Spleen (tissue), 11 donors: ENCODE data around the gene AZU1. TPM values are rescaled to one million over a fixed set of nuclear protein-coding genes. Genes with fewer than 3 reads are reported as not detected.

ENCODE experiments used
- DNase-seq: peaks from one replicate; pipeline ENCODE4 v3.0.0-alpha.2; 2020
- H3K27ac ChIP-seq, 8 donors: fragments of 200-600 bp; sonication (generic) in 7 of 8; 1 replicate in 4 of 8; 2 replicates in 4 of 8; pipeline versions ENCODE4 v1.5.0 to v1.8.0; 2016 to 2021; ENCODE audit warnings: inconsistent platforms in 4 of 8, mild to moderate bottlenecking in 4 of 8, moderate library complexity in 1 of 8
- H3K27me3 ChIP-seq, 7 donors: fragments of 200-600 bp; sonication (generic) in 6 of 7; replicated peaks in 1 of 7; 1 replicate in 4 of 7; 2 replicates in 3 of 7; pipeline versions ENCODE4 v1.5.0 to v1.8.0; 2016 to 2021; ENCODE audit warnings: inconsistent platforms in 3 of 7, mild to moderate bottlenecking in 1 of 7
- H3K36me3 ChIP-seq, 6 donors: fragments of 200-600 bp; sonication (generic) in 5 of 6; 1 replicate in 4 of 6; 2 replicates in 2 of 6; pipeline versions ENCODE4 v1.5.0 to v1.8.0; 2016 to 2021; ENCODE audit warnings: inconsistent platforms in 2 of 6
- H3K4me1 ChIP-seq, 6 donors: fragments of 200-600 bp; sonication (generic) in 5 of 6; 1 replicate in 3 of 6; 2 replicates in 3 of 6; pipeline versions ENCODE4 v1.5.0 to v1.8.0; 2016 to 2021; ENCODE audit warnings: inconsistent platforms in 3 of 6
- H3K4me3 ChIP-seq, 8 donors: fragments of 200-600 bp; sonication (generic) in 7 of 8; 1 replicate in 4 of 8; 2 replicates in 4 of 8; pipeline versions ENCODE4 v1.5.0 to v1.8.0; 2016 to 2021; ENCODE audit warnings: inconsistent platforms in 4 of 8, mild to moderate bottlenecking in 4 of 8, moderate library complexity in 2 of 8
- H3K9me3 ChIP-seq, 8 donors: fragments of 200-600 bp; sonication (generic) in 7 of 8; 1 replicate in 4 of 8; 2 replicates in 4 of 8; pipeline versions ENCODE4 v1.5.0 to v1.8.0; 2016 to 2021; ENCODE audit warnings: inconsistent platforms in 4 of 8
- POLR2A ChIP-seq, 3 donors: fragments of 450-650 bp; IDR thresholded peaks; one replicate each; pipeline ENCODE4 v1.5.1; 2017; ENCODE audit warnings: antibody characterized with exemption in 3 of 3, mild to moderate bottlenecking in 1 of 3
- POLR2AphosphoS5 ChIP-seq, 3 donors: sonication (generic); formaldehyde crosslinking; IDR thresholded peaks; one replicate each; pipeline ENCODE4 v1.5.1; 2017; ENCODE audit warnings: antibody characterized with exemption in 3 of 3
- WGBS, 5 donors: extraction: QIAGEN DNeasy Blood & Tissue Kit in 3 of 5; methylation state at CpG; one replicate each; pipeline versions ENCODE4 v1.1.5 to v1.1.7; 2013 to 2018; 5-methylcytosine and 5-hydroxymethylcytosine counted together
- intact Hi-C: fragments of 100-400 bp; cut with DNase I; formaldehyde crosslinking; loops from one replicate; pipeline ENCODE4 v1.15.0; 2023; ENCODE audit warnings: low total_unique reads
- polyA plus RNA-seq, 3 donors: library from polyadenylated mRNA; stranded (reverse); fragments of 200-250 nt; gene quantifications; one replicate each; pipeline ENCODE4 v1.2.1, GENCODE V29; 2013
- total RNA-seq, 7 donors: library from RNA; depleted of rRNA in 3 of 7; stranded (reverse); fragments of >200 nt in 3 of 7; fragmentation: NEBNext Ultra II Directional in 4 of 7; extraction: Animal tissue kit (Norgen Biotek cat#: 25700) in 4 of 7; gene quantifications; one replicate each; pipeline versions ENCODE4 v1.1.0 to v1.2.1, GENCODE V29; 2016 to 2021
- TF ChIP-seq, protein P1 (sequence below), 11 experiments: fragments of 200-600 bp in 7 of 11; fragments of 450-650 bp in 4 of 11; sonication (generic) in 4 of 11; IDR thresholded peaks in 8 of 11; conservative IDR thresholded peaks in 3 of 11; 1 replicate in 7 of 11; 2 replicates in 4 of 11; pipeline versions ENCODE4 v1.4.0 to v1.8.0; 2016 to 2021; ENCODE audit warnings: antibody characterized with exemption in 11 of 11, inconsistent platforms in 4 of 11, mild to moderate bottlenecking in 1 of 11
- donor health status: healthy with polysubstance abuse.
- donor health status: DM: no; HTN: no; CAD: no; lungs with moderate emphysema.
- donor health status: DM: no; HTN: no; CAD: no.
- donor health status: Bipolar disorder and iron deficiency.
- donor health status: healthy.
- donor health status: DM: no; HTN: no; CAD: no.
- donor health status: DM: yes; HTN: yes; CAD: no.

The AZU1 gene
- total and polyA plus RNA-seq, 10 donors = 1.7 to 69.7 (median 7.2) TPM

DNA sequence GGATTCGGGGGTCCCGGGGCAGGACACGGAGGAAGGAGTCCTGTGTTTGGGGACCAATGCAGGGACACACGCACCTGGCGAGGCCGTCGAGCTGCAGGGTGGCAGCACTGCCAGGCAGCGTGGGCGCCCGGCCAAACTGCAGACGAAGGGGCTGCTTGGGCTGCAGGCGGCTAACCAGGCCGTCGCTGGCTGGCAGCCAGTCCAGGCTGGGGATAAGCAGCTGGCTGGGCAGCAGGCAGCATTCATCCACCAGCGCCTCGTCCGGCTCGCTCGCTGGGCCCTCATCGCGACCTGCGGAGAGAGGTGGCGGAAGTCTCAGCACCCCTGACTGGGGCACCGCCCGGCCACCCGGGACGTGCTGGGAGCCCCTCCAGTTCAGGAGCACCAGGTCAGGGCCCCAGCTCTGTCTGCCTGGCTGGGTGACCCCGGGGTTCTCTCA, 43.3 kb downstream of the AZU1 start:
- 91 to 97% (median 94%) methylated on average over 11 to 28 of the region's 28 CpGs for WGBS, 5 donors
- TF ChIP-seq, protein P1, sequence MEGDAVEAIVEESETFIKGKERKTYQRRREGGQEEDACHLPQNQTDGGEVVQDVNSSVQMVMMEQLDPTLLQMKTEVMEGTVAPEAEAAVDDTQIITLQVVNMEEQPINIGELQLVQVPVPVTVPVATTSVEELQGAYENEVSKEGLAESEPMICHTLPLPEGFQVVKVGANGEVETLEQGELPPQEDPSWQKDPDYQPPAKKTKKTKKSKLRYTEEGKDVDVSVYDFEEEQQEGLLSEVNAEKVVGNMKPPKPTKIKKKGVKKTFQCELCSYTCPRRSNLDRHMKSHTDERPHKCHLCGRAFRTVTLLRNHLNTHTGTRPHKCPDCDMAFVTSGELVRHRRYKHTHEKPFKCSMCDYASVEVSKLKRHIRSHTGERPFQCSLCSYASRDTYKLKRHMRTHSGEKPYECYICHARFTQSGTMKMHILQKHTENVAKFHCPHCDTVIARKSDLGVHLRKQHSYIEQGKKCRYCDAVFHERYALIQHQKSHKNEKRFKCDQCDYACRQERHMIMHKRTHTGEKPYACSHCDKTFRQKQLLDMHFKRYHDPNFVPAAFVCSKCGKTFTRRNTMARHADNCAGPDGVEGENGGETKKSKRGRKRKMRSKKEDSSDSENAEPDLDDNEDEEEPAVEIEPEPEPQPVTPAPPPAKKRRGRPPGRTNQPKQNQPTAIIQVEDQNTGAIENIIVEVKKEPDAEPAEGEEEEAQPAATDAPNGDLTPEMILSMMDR (IDR thresholded peaks at IDR 0.05 in 8 of 11, conservative IDR thresholded peaks at IDR 0.05 in 3 of 11) = no peak
- TF ChIP-seq POLR2AphosphoS5 (IDR thresholded peaks at IDR 0.05) = peak in 2 of 3 donors; percentile 7 to 26
- H3K4me3 ChIP-seq = no peak overlapping the region
- no peaks in the 10 kb centered on the region for H3K9me3 ChIP-seq
- peaks cover 5 to 17% (median 10%) of the 10 kb centered on the region in 6 donors for H3K4me1 ChIP-seq
- intact Hi-C loops = no loop called here
- no peak overlapping the region for H3K27ac ChIP-seq
- no peaks in the 10 kb centered on the region for H3K27me3 ChIP-seq
- DNase-seq = no peak
- H3K36me3 ChIP-seq = peaks cover 0 to 80% (median 48%) of the 10 kb centered on the region in 6 donors

DNA sequence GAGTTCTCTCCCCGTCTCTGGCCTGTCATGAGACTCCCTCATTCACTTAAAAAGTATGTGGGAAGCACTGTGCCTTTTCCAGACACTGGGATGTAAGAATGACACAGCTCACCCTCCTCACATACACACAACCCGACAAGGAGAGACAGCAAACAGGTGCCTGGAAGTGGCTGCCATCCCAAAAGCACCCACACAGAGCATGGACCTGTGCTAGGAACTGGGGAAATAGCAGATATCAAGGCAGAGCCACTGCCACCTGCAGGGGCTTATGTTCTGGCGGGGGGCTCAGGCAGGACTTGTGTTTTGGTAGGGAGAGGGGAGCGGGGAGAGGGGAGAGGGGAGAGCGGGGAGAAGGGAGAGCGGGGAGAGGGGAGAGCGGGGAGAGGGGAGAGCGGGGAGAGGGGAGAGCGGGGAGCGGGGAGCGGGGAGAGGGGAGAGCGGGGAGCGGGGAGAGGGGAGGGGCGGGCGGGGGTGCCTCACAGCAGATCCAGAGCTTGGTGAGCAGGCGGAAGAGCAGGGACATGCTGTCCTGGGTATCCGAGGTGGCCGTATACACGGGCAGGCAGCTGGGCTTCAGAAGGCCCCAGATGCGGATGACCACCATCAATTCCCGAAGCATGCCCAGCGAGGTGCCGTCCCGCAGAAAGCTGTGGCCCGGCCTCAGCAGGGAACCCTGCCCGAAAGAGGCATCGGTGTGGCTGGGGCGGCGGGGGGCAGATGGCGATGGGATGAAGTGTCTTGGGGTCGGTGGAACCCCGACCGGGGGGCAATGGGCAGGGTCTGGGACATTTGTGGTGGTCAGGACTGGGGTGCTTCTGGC, 44.0 kb downstream of the AZU1 start:
- peak; percentile 84 for DNase-seq
- 90 to 94% (median 92%) methylated on average over 20 to 25 of the region's 33 CpGs for WGBS, 5 donors
- H3K4me3 ChIP-seq = peak overlapping the region in 1 of 8 donors; percentile 54
- H3K4me1 ChIP-seq = peaks cover 5 to 17% (median 10%) of the 10 kb centered on the region in 6 donors
- peaks cover 0 to 87% (median 52%) of the 10 kb centered on the region in 6 donors for H3K36me3 ChIP-seq
- TF ChIP-seq, protein P1 (IDR thresholded peaks at IDR 0.05 in 8 of 11, conservative IDR thresholded peaks at IDR 0.05 in 3 of 11) = no peak
- TF ChIP-seq POLR2AphosphoS5 (IDR thresholded peaks at IDR 0.05) = peak in 1 of 3 donors; percentile 9
- H3K27ac ChIP-seq = peak overlapping the region in 6 of 8 donors; percentile 15 to 82 (median 68)
- intact Hi-C loops = no loop called here
- no peaks in the 10 kb centered on the region for H3K27me3 ChIP-seq
- no peaks in the 10 kb centered on the region for H3K9me3 ChIP-seq

GRCh38 chr19:872266-872951, 44.8 kb downstream of the AZU1 start:
- peak overlapping the region in 6 of 8 donors; percentile 15 to 82 (median 68) for H3K27ac ChIP-seq

More at GRCh38 chr19:872266-872951, 44.8 kb downstream of the AZU1 start:
- H3K9me3 ChIP-seq = no peaks in the 10 kb centered on the region
- H3K36me3 ChIP-seq = peaks cover 0 to 90% (median 58%) of the 10 kb centered on the region in 6 donors
- 56 to 77% (median 67%) methylated on average over 21 to 27 of the region's 27 CpGs for WGBS, 5 donors
- H3K27me3 ChIP-seq = no peaks in the 10 kb centered on the region
- peak; percentile 94 for DNase-seq
- H3K4me3 ChIP-seq = peak overlapping the region in 2 of 8 donors; percentile 33 to 54
- intact Hi-C loops = no loop called here
- H3K4me1 ChIP-seq = peaks cover 5 to 17% (median 10%) of the 10 kb centered on the region in 6 donors
- TF ChIP-seq, protein P1 (IDR thresholded peaks at IDR 0.05 in 8 of 11, conservative IDR thresholded peaks at IDR 0.05 in 3 of 11) = no peak
- TF ChIP-seq POLR2A (IDR thresholded peaks at IDR 0.05) (no peak), POLR2AphosphoS5 (IDR thresholded peaks at IDR 0.05) (peak in 1 of 3 donors; percentile 31)
